NCI-H345 (cell line): ENCODE results near the gene E2F2.

Source experiments
- DNase-seq: peaks from one replicate; lab custom pipeline; 2025; lab: John Stamatoyannopoulos, UW

Gene E2F2

DNA sequence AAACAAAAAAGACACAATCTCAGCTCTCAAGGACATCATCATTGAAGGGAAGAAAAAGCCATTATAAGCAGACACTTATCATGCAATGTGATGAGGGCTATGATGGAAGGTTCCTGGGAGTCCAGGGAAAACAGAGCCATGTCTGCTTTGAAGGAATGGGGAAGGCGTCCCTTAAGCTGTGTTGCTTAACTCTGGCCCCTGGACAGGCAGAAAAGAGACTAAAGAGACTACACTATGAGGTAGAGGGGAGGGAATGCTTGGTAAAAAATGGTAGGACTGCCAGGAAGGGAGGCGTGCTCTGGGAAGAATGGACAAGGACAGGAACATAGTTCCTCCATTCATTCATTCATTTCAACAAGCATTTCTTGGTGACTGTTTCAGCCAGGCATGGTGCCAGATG is 68.3 kb downstream of the E2F2 start:
- no peak for DNase-seq

DNA sequence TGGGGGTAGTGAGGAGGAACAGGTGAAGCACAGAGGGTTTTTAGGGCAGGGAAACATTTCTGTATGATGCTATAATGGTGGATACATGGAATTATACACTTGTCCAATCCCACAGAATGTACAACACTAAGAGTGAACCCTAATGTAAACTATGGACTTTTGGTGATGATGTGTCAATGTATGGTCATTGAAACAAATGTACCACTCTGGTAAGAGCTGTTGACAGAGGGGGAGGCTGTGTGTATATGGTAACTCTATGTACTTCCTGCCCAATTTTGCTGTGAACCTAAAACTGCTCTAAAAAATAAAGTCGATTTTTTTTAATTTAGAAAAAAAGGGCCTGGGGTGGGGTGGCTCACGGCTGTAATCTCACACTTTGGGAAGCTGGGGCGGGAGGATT is 70.0 kb downstream of the E2F2 start:
- DNase-seq: no peak

DNA sequence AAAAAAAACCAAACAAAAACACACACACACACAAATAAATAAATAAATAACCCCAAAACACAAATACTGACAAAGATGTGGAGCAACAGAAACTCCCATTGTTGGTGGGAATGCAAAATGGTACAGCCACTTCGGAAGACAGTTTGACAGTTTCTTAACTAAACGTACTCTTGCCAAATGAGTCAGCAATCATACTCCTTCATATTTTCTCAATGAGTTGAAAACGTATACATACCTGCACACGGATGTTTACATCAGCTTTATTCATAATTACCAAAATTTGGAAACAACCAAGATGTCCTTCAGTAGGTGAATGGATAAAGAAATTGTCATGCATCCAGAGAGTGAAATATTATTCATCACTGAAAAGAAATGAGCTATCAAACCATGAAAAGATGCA is 70.5 kb downstream of the E2F2 start:
- DNase-seq: no peak

DNA sequence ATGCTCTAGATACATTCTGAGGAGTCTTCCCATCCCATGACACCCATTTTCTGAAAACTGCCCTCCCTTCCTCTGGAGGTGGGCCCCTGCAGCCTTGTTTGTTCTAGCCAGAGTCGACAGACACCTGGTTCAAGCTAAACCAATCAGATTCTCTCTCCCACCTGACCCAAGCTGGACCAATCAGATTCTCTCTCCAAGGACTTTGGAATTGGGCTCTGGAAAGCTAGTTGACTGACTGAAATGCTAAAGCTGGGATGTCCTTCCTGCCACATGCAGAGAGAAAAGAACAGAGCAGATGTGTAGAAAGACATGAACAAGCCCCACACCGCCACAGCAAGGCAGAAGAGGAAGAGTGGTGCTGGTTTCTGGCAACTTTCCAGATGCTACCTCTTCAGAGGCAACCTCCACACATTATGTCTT is 71.7 kb downstream of the E2F2 start:
- no peak for DNase-seq
